Body of pancreas (tissue), 4 donors: Measurements from ENCODE around the gene LDLRAD1.

ENCODE experiments used
- CTCF ChIP-seq, 7 experiments: fragments of 450-650 bp in 4 of 7; fragments of 200-600 bp in 3 of 7; sonication (generic) in 3 of 7; IDR thresholded peaks; one replicate each; pipeline ENCODE4 v1.5.1; 2016 to 2019; ENCODE audit warnings: antibody characterized with exemption in 7 of 7
- POLR2A ChIP-seq, 3 donors: fragments of 450-650 bp; IDR thresholded peaks; one replicate each; pipeline ENCODE4 v1.6.1; 2016; ENCODE audit warnings: antibody characterized with exemption in 3 of 3, mild to moderate bottlenecking in 2 of 3

GRCh38 chr1:54027848-54028247, 9.9 kb upstream of the LDLRAD1 start:
- TF ChIP-seq CTCF (IDR thresholded peaks at IDR 0.05) (no peak), POLR2A (IDR thresholded peaks at IDR 0.05) (no peak)
